Testis (tissue), 2 donors: Measurements from ENCODE around the gene TXLNA.

Source experiments
- CTCF ChIP-seq, 3 experiments: fragments of 450-650 bp in 2 of 3; fragments of 200-600 bp in 1 of 3; sonication (generic) in 1 of 3; IDR thresholded peaks; one replicate each; pipeline ENCODE4 v1.5.1; 2016 to 2019; ENCODE audit warnings: antibody characterized with exemption in 3 of 3, mild to moderate bottlenecking in 2 of 3, moderate library complexity in 1 of 3
- POLR2A ChIP-seq: fragments of 450-650 bp; IDR thresholded peaks from one replicate; pipeline ENCODE4 v1.6.1; 2017; ENCODE audit warnings: antibody characterized with exemption, mild to moderate bottlenecking, moderate library complexity

GRCh38 chr1:32239337-32239736 is 59.9 kb downstream of the TXLNA start:
- TF ChIP-seq CTCF (IDR thresholded peaks at IDR 0.05) = no peak
- TF ChIP-seq POLR2A = no peak
